Fibroblast of villous mesenchyme (primary cell): ENCODE results near the gene DBX2. TPM values are rescaled to one million over a fixed set of nuclear protein-coding genes. Genes with fewer than 3 reads are reported as not detected.

ENCODE experiments used
- DNase-seq: peaks from one replicate; pipeline ENCODE4 v3.0.0-alpha.2; 2010; ENCODE audit warnings: low read depth
- H3K4me3 ChIP-seq: 2 replicates; pipeline ENCODE4 v1.5.1; 2011; ENCODE audit warnings: low read depth, mild to moderate bottlenecking, low read length
- CTCF ChIP-seq: IDR thresholded peaks from 2 replicates; pipeline ENCODE4 v1.5.1; 2012; ENCODE audit warnings: low read depth, mild to moderate bottlenecking, low read length; ENCODE audit not compliant: insufficient read depth
- total RNA-seq: library from RNA; depleted of rRNA; stranded (reverse); fragments of >200 nt; gene quantifications from 2 replicates; pipeline ENCODE4 v1.2.3, GENCODE V29; 2012

The DBX2 gene
- total RNA-seq, 1 donor = not detected

GRCh38 chr12:44979918-44980317 is 71.0 kb downstream of the DBX2 start:
- TF ChIP-seq CTCF = no peak
- no peak overlapping the region for H3K4me3 ChIP-seq
- no peak for DNase-seq

- DNase-seq = no peak
- TF ChIP-seq CTCF = no peak
- H3K4me3 ChIP-seq = no peak overlapping the region
Observed at GRCh38 chr12:44976246-44976645, 74.7 kb downstream of the DBX2 start.

GRCh38 chr12:44972746-44973421 is 78.0 kb downstream of the DBX2 start:
- DNase-seq = peak; percentile 2
- TF ChIP-seq CTCF = peak; percentile 53
- no peak overlapping the region for H3K4me3 ChIP-seq

DNA sequence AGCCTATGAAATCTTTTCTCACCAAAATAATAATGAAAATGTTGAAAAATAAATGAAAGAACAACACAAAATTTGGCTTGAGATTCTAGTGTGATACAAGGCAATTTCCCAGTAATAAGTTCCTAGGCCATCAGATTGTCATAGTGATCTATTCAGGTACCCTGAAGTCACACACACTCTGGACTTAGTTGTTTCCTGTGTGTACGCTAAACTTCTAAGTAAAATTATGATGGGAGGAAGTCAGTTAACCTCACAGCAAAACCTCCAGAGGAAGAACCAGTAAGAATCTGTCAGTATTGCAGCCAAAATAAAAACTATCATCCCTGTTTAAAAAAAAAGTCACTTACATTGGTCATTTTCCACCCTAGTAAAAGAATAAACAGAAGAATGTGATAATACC is 81.9 kb downstream of the DBX2 start:
- DNase-seq = no peak
- TF ChIP-seq CTCF = no peak
- H3K4me3 ChIP-seq = no peak overlapping the region

Other genes starting within 250 kb of the DBX2 start
- gene NELL2, start 174.8 kb downstream of the DBX2 start, total RNA-seq = 0.86 TPM in 1 of 2 replicates, not detected in the other
- gene ANO6, start 165.0 kb upstream of the DBX2 start, total RNA-seq = 75.1 and 91.5 TPM in 2 replicates